A549 (cell line): ENCODE data around the gene DPAGT1. TPM values are rescaled to one million over a fixed set of nuclear protein-coding genes. Genes with fewer than 3 reads are reported as not detected.
A peak's percentile ranks its signal among the peaks of the same experiment; 100 is the strongest.
"Not testable (repeated sequence)": the region's sequence is repeated elsewhere in the genome, so short reads cannot be mapped to it uniquely, and the experiment has no call there.

ENCODE experiments used
- ATAC-seq, 2 experiments: fragments of 200-7000 bp in 1 of 2; fragments of >200 bp in 1 of 2; cut with Nextera tagmentation in 1 of 2; cut with Tn5 transposase in 1 of 2; 3 replicates each; pipeline versions ENCODE4 v1.8.0 to v1.9.1; 2018 to 2020; ENCODE audit warnings: mild to moderate bottlenecking in 1 of 2, moderate library complexity in 1 of 2
- CTCF ChIA-PET: fragments of 300-600 bp; sonication (Branson Sonifier 250); formaldehyde crosslinking; extraction: SDS; loops from one replicate; lab custom pipeline; 2021; ENCODE audit warnings: antibody characterized with exemption, inconsistent platforms; lab: Yijun Ruan, JAX
- POLR2A ChIA-PET: fragments of 350-600 bp; formaldehyde crosslinking; extraction: SDS; loops from one replicate; lab custom pipeline; 2021; ENCODE audit warnings: antibody characterized with exemption, inconsistent platforms; lab: Yijun Ruan, JAX
- DNase-seq, 2 experiments: peaks; one replicate each; pipeline versions ENCODE4 v3.0.0 to v3.0.0-alpha.2; 2011 to 2016; ENCODE audit warnings: low read depth in 1 of 2, low spot score in 1 of 2
- FAIRE-seq: peaks from 2 replicates; lab custom pipeline; 2011; peaks lifted over from hg19 to GRCh38; lab: Jason Lieb, UNC
- H3K27ac ChIP-seq, 2 experiments: fragments of >200 bp; sonication (Bioruptor Twin); formaldehyde crosslinking; 3 replicates each; pipeline ENCODE4 v1.5.1; 2016 to 2017
- H3K4me1 ChIP-seq: fragments of >200 bp; sonication (Bioruptor Twin); formaldehyde crosslinking; 3 replicates; pipeline ENCODE4 v1.6.1; 2016
- H3K4me2 ChIP-seq: fragments of >200 bp; sonication (Bioruptor Twin); formaldehyde crosslinking; 3 replicates; pipeline ENCODE4 v1.6.1; 2016
- H3K4me3 ChIP-seq: fragments of >200 bp; sonication (Bioruptor Twin); formaldehyde crosslinking; 3 replicates; pipeline ENCODE4 v1.5.1; 2016
- H3K9me3 ChIP-seq: fragments of >200 bp; sonication (Bioruptor Twin); formaldehyde crosslinking; 3 replicates; pipeline ENCODE4 v1.6.1; 2016
- BCL3 ChIP-seq: fragments of >200 bp; sonication (Bioruptor Twin); formaldehyde crosslinking; IDR thresholded peaks from 3 replicates; pipeline ENCODE4 v1.6.1; 2016
- HDAC2 ChIP-seq: fragments of 200-600 bp; sonication (generic); IDR thresholded peaks from 2 replicates; pipeline ENCODE4 v1.6.1; 2016
- HEYL ChIP-seq: fragments of 250-450 bp; sonication (Bioruptor Pico); IDR thresholded peaks from 2 replicates; pipeline ENCODE4 v1.8.0; 2021; ENCODE audit warnings: mild to moderate bottlenecking, moderate library complexity
- HOXB5 ChIP-seq: fragments of 250-450 bp; sonication (Bioruptor Pico); IDR thresholded peaks from 2 replicates; pipeline ENCODE4 v1.5.0; 2020; ENCODE audit warnings: mild to moderate bottlenecking, moderate library complexity
- JUN ChIP-seq, 2 experiments: fragments of >200 bp; sonication (Bioruptor Twin); formaldehyde crosslinking; IDR thresholded peaks; 2 replicates in 1 of 2; 3 replicates in 1 of 2; pipeline ENCODE4 v1.6.1; 2016 to 2017
- KDM5A ChIP-seq: fragments of 200-600 bp; sonication (generic); IDR thresholded peaks from 2 replicates; pipeline ENCODE4 v1.6.1; 2016; ENCODE audit warnings: antibody characterized with exemption, mild to moderate bottlenecking
- MAX ChIP-seq: IDR thresholded peaks from 2 replicates; pipeline ENCODE4 v1.6.1; 2012
- PHF8 ChIP-seq: fragments of 200-600 bp; sonication (generic); IDR thresholded peaks from 2 replicates; pipeline ENCODE4 v1.6.1; 2016; ENCODE audit warnings: low read depth, mild to moderate bottlenecking, antibody characterized with exemption, moderate library complexity, borderline replicate concordance
- POLR2A ChIP-seq: IDR thresholded peaks from 2 replicates; pipeline ENCODE4 v1.6.1; 2012; ENCODE audit warnings: mild to moderate bottlenecking, low read length
- RFX5 ChIP-seq: fragments of 450-650 bp; IDR thresholded peaks from 2 replicates; pipeline ENCODE4 v1.7.1; 2014; ENCODE audit warnings: antibody characterized with exemption, mild to moderate bottlenecking, moderate library complexity
- SREBF2 ChIP-seq: fragments of 450-650 bp; IDR thresholded peaks from 2 replicates; pipeline ENCODE4 v1.6.1; 2014; ENCODE audit warnings: mild to moderate bottlenecking, moderate library complexity
- TFCP2L1 ChIP-seq: fragments of 250-450 bp; sonication (Bioruptor Pico); IDR thresholded peaks from 2 replicates; pipeline ENCODE4 v1.5.0; 2021; ENCODE audit warnings: mild to moderate bottlenecking
- ZNF302 ChIP-seq: fragments of 250-450 bp; sonication (Bioruptor Pico); IDR thresholded peaks from 2 replicates; pipeline ENCODE4 v1.9.0; 2021; ENCODE audit warnings: inconsistent platforms, mild to moderate bottlenecking, moderate library complexity
- WGBS: methylation state at CpG from one replicate; pipeline ENCODE4 v1.1.6; 2017; ENCODE audit errors: missing lambda C conversion rate; 5-methylcytosine and 5-hydroxymethylcytosine counted together
- polyA plus RNA-seq, 4 experiments: library from polyadenylated mRNA; depleted of rRNA in 3 of 4; stranded (reverse); fragments of >200 nt; fragmentation: RNase III in 1 of 4; extraction: RNeasy Plus Mini Kit Qiagen cat#74134 plus additional on column Dnase treatment in 1 of 4; gene quantifications; 2 replicates in 3 of 4; 3 replicates in 1 of 4; pipeline ENCODE4 v1.2.3, GENCODE V29; 2011 to 2017
- TF ChIP-seq, protein P1 (sequence below): fragments of 150-350 bp; IDR thresholded peaks from 2 replicates; pipeline ENCODE4 v1.6.1; 2014; ENCODE audit warnings: low read depth, mild to moderate bottlenecking, low read length
- TF ChIP-seq, protein P2 (sequence below): IDR thresholded peaks from 2 replicates; pipeline ENCODE4 v1.6.1; 2012; ENCODE audit warnings: low read depth, borderline replicate concordance
- TF ChIP-seq, protein P3 (sequence below): fragments of 450-650 bp; IDR thresholded peaks from 2 replicates; pipeline ENCODE4 v1.6.1; 2014; ENCODE audit warnings: antibody characterized with exemption

Gene DPAGT1
- polyA plus RNA-seq, 2 of the 4 experiments (the other 2 are of a cell fraction): 43.7 to 81.4 TPM

GRCh38 chr11:119059128-119059527, 42.5 kb downstream of the DPAGT1 start:
- H3K4me3 ChIP-seq, H3K9me3 ChIP-seq, H3K4me2 ChIP-seq, DNase-seq, FAIRE-seq, H3K27ac ChIP-seq, POLR2A ChIA-PET, ATAC-seq, CTCF ChIA-PET: not testable (repeated sequence)
- WGBS: 70% methylated on average over 3 of the region's 35 CpGs
- peaks cover 18% of the 10 kb centered on the region for H3K4me1 ChIP-seq

- H3K4me3 ChIP-seq: peak within 1 kb of the TSS; percentile 82
- TF ChIP-seq, protein P1, sequence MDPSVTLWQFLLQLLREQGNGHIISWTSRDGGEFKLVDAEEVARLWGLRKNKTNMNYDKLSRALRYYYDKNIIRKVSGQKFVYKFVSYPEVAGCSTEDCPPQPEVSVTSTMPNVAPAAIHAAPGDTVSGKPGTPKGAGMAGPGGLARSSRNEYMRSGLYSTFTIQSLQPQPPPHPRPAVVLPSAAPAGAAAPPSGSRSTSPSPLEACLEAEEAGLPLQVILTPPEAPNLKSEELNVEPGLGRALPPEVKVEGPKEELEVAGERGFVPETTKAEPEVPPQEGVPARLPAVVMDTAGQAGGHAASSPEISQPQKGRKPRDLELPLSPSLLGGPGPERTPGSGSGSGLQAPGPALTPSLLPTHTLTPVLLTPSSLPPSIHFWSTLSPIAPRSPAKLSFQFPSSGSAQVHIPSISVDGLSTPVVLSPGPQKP: no peak
- TF ChIP-seq, protein P2, sequence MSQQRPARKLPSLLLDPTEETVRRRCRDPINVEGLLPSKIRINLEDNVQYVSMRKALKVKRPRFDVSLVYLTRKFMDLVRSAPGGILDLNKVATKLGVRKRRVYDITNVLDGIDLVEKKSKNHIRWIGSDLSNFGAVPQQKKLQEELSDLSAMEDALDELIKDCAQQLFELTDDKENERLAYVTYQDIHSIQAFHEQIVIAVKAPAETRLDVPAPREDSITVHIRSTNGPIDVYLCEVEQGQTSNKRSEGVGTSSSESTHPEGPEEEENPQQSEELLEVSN: 0 out of 2 replicates have a peak, but pooled peaks have one; percentile 38
- TF ChIP-seq RFX5: peak; percentile 68; the same call in 1 of the 2 replicates
- no peak for TF ChIP-seq ZNF302 (CRISPR knock-in tag)
- peak; percentile 71 for TF ChIP-seq POLR2A
- TF ChIP-seq PHF8: peak; percentile 47
- no peak for TF ChIP-seq SREBF2
- peak; percentile 36 to 65; a peak in 2 of 5 replicates for TF ChIP-seq JUN (IDR thresholded peaks at IDR 0.05)
- no peak for TF ChIP-seq TFCP2L1 (CRISPR knock-in tag)
- no peak for TF ChIP-seq KDM5A
- TF ChIP-seq MAX: peak; percentile 51; the same call in 1 of the 2 replicates
- TF ChIP-seq HDAC2: no peak
- no peak for TF ChIP-seq HEYL (CRISPR knock-in tag)
- TF ChIP-seq BCL3: peak; percentile 66; the same call in 2 of the 3 replicates
- TF ChIP-seq, protein P3, sequence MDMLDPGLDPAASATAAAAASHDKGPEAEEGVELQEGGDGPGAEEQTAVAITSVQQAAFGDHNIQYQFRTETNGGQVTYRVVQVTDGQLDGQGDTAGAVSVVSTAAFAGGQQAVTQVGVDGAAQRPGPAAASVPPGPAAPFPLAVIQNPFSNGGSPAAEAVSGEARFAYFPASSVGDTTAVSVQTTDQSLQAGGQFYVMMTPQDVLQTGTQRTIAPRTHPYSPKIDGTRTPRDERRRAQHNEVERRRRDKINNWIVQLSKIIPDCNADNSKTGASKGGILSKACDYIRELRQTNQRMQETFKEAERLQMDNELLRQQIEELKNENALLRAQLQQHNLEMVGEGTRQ: 0 out of 2 replicates have a peak, but pooled peaks have one; percentile 15
- no peak for FAIRE-seq
- DNase-seq: peak; percentile 87 to 94
- no peaks in the 10 kb centered on the region for H3K9me3 ChIP-seq
- peak within 1 kb of the TSS; percentile 95 for H3K4me2 ChIP-seq
- CTCF ChIA-PET: interaction anchor here (0.9 to 2.6 kb wide), 10 partner anchors 9 to 265 kb away, joined by 3 to 8 read pairs (median 4); partner anchors contain the start of genes CENATAC, HMBS and VPS11
- peak within 1 kb of the TSS; percentile 90 to 95 for H3K27ac ChIP-seq
- whole genome bisulfite sequencing: 0% methylated on average over 16 of the region's 79 CpGs
- peaks cover 11% of the 10 kb centered on the region; the same call in 2 of the 3 replicates for H3K4me1 ChIP-seq
- POLR2A ChIA-PET: interaction anchor here (0.6 to 1.9 kb wide), 8 partner anchors 10 to 45 kb away, joined by 3 to 9 read pairs (median 4); partner anchors contain the start of genes DPAGT1 and VPS11
- ATAC-seq: peak; percentile 95 to 97
Observed at GRCh38 chr11:119057000-119057769, 44.5 kb downstream of the DPAGT1 start, which contains the start of gene HYOU1. Gene HYOU1 (minus strand): TSS chr11:119057205. CDS start chr11:119056160, 1,045 bp downstream.

GRCh38 chr11:119056421-119056999, 45.1 kb downstream of the DPAGT1 start:
- WGBS: 0% methylated on average over 9 of the region's 48 CpGs
- CTCF ChIA-PET: interaction anchor here (0.9 to 2.6 kb wide), 10 partner anchors 9 to 367 kb away, joined by 3 to 8 read pairs (median 4); partner anchors contain the start of genes CENATAC and VPS11

More at GRCh38 chr11:119056421-119056999, 45.1 kb downstream of the DPAGT1 start:
- DNase-seq (peak in 1 of 2 experiments; percentile 13), FAIRE-seq (no peak), ATAC-seq (peak; percentile 41 to 59)
- POLR2A ChIA-PET: interaction anchor here (0.6 to 1.9 kb wide), 7 partner anchors 9 to 46 kb away, joined by 3 to 9 read pairs (median 4); partner anchors contain the start of genes DPAGT1 and VPS11
- no peaks in the 10 kb centered on the region for H3K9me3 ChIP-seq
- H3K4me3 ChIP-seq: peak overlapping the region; percentile 82
- peak; percentile 80 for TF ChIP-seq PHF8
- no peak for TF ChIP-seq HOXB5
- peaks cover 11% of the 10 kb centered on the region; the same call in 2 of the 3 replicates for H3K4me1 ChIP-seq
- peak overlapping the region; percentile 95 for H3K4me2 ChIP-seq
- peak overlapping the region; percentile 90 to 95 for H3K27ac ChIP-seq
